Bronchial epithelial cell (primary cell): ENCODE data around the gene CRAMP1. TPM values are rescaled to one million over a fixed set of nuclear protein-coding genes. Genes with fewer than 3 reads are reported as not detected.

Experiments used
- DNase-seq: peaks from one replicate; pipeline ENCODE4 v3.0.0-alpha.2; 2010; ENCODE audit warnings: low read depth
- FAIRE-seq: peaks from 2 replicates; lab custom pipeline; 2011; peaks lifted over from hg19 to GRCh38; lab: Jason Lieb, UNC
- H3K27me3 ChIP-seq: 2 replicates; pipeline ENCODE4 v1.5.1; 2011; ENCODE audit warnings: low read length; ENCODE audit not compliant: control insufficient read depth, insufficient read depth
- H3K36me3 ChIP-seq: 2 replicates; pipeline ENCODE4 v1.5.1; 2011; ENCODE audit warnings: low read length; ENCODE audit not compliant: control insufficient read depth, insufficient read depth
- H3K4me3 ChIP-seq: 2 replicates; pipeline ENCODE4 v1.5.1; 2011; ENCODE audit warnings: mild to moderate bottlenecking, low read depth, low read length, control low read depth
- CTCF ChIP-seq: IDR thresholded peaks from 2 replicates; pipeline ENCODE4 v1.5.1; 2011; ENCODE audit warnings: mild to moderate bottlenecking, moderate library complexity, low read length, control low read depth, inconsistent platforms; ENCODE audit not compliant: insufficient read depth, severe bottlenecking
- total RNA-seq: library from RNA; depleted of rRNA; stranded (reverse); fragments of >200 nt; gene quantifications from 2 replicates; pipeline ENCODE4 v1.2.1, GENCODE V29; 2014

Gene CRAMP1
- total RNA-seq, 1 donor from 2014 or later: 3.9 TPM

DNA sequence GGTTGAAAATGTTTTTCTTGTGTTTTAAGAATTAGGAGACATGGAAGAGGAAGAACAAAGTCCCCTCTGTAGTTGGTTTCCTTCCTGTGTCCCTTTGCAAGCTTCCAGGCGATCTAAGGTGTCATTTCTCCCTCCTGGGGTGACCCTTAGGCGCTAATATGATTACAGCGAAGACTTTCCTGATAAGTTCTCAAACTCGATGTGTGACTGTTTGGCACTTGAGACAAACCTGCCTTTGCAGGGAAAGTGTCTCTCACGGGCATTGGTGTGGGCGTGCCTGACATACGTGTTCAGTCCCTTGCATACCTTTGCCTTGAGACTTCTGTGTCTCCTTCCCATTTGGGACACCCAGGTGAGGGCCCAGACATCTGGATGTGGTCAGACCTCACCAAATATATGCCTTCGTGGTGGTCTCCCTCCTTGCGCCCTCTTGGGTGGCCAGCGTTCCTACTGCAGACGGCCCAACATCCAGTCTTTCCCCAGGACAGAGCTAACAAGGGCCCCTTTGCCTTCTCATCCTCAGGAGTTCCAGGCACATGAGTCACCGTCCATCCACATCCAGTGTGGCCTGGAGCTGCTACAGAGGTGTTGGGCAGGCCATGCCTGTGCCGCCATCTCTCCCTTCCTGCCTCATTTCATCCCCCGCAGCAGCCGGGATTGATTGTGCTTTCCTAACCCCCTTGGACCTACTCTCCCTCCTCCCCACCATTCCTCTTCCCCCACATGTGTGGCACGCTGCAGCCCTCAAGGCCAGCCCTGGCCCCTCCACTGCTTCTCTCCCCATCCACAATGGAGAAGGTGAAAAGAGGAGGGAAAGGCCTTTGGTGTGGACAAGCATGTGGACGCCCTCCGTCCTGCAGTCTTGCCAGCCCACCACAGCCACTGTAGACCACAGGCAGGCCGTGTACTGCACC is 62.8 kb downstream of the CRAMP1 start:
- FAIRE-seq: no peak

GRCh38 chr16:1676661-1677060 is 64.5 kb downstream of the CRAMP1 start:
- Histone ChIP-seq H3K36me3 (peaks cover 23% of the 10 kb centered on the region), H3K27me3 (no peaks in the 10 kb centered on the region)
- no peak for TF ChIP-seq CTCF

More for the DNA sequence above, 62.8 kb downstream of the CRAMP1 start:
- peak; percentile 52 for DNase-seq
- peaks cover 30% of the 10 kb centered on the region for H3K36me3 ChIP-seq
- TF ChIP-seq CTCF: no peak
- no peak overlapping the region for H3K4me3 ChIP-seq
- no peaks in the 10 kb centered on the region for H3K27me3 ChIP-seq

GRCh38 chr16:1677339-1677738 is 65.2 kb downstream of the CRAMP1 start:
- TF ChIP-seq CTCF: no peak
- DNase-seq: no peak
- no peaks in the 10 kb centered on the region for H3K27me3 ChIP-seq
- peaks cover 24% of the 10 kb centered on the region for H3K36me3 ChIP-seq
- no peak for FAIRE-seq
- no peak overlapping the region for H3K4me3 ChIP-seq

More at GRCh38 chr16:1676661-1677060, 64.5 kb downstream of the CRAMP1 start:
- FAIRE-seq (no peak), DNase-seq (no peak)
- no peak overlapping the region for H3K4me3 ChIP-seq

DNA sequence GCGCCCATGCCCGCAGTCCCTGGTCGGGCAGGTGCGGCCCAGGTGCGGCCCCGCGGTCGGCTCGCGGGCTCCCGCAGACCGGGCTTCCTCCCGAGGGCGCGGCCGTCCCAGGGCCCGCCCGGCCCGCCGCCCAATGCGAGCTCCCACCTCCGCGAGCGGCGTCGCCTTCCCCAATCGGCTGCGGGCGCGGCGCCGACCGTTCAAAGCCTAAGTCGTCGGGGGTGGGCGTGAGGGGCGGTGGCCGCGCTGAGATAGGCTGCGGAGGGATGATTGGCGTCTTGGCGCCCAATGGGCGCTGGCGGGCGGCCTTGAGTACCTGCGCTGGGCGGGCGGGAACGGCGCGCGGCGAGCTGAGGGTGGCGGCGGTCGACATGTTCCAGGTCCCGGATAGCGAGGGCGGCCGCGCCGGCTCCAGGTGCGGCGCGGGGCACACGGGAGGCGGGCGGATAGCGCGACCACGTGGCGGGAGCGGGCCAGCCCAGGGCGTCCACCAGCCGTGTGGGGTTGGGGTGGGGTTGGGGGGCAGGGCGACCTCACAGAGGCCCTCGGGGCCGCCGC is 65.9 kb downstream of the CRAMP1 start, which contains the start of gene JPT2:
Gene JPT2 (plus strand): TSS at position 338 of the 558 bp plus-strand sequence. CDS start 34 bp downstream, at position 372.
- DNase-seq (peak; percentile 94), FAIRE-seq (no peak)
- TF ChIP-seq CTCF: no peak
- Histone ChIP-seq H3K36me3 (peaks cover 20% of the 10 kb centered on the region), H3K4me3 (peak within 1 kb of the TSS; percentile 94), H3K27me3 (no peaks in the 10 kb centered on the region)

DNA sequence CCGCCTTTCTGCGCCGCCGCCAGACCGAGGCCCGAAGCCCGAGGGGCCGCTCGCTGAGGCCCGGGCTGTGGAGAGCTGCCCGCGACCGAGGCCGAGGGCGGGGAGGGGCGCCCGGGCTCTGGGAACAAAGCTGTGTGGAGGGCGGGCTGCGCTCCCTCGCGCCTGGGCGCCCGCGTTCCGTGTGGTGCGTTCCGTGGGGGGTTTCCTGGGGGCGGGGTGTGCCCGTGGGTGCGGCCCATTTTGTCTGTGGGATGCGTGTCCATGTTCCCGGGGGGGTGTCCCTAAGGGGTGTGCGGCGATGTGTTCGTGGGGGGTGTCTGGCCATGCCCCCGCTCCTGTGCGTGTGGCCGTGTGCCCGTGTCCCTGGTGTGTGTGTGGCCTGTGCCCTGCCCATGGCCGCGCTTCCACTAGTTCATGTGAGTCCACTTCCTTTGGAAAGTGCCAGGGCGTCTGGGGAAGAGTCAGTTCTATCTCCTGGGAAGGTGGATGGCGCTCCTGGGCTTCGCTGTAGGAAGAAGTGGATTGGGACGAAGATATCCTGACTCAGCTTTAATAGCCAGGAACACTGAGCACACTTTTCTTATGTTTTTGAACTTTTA is 66.4 kb downstream of the CRAMP1 start:
- FAIRE-seq: no peak
- peak; percentile 23 for TF ChIP-seq CTCF

More for the DNA sequence above, 66.4 kb downstream of the CRAMP1 start:
- Histone ChIP-seq H3K27me3 (no peaks in the 10 kb centered on the region), H3K4me3 (peak overlapping the region; percentile 94), H3K36me3 (peaks cover 18% of the 10 kb centered on the region)
- DNase-seq: peak; percentile 45
